NCI-H2227 (cell line): ENCODE data around the gene BHLHA15.

Source experiments
- DNase-seq: peaks from one replicate; lab custom pipeline; 2025; ENCODE audit not compliant: unreplicated experiment; lab: John Stamatoyannopoulos, UW

BHLHA15 gene

DNA sequence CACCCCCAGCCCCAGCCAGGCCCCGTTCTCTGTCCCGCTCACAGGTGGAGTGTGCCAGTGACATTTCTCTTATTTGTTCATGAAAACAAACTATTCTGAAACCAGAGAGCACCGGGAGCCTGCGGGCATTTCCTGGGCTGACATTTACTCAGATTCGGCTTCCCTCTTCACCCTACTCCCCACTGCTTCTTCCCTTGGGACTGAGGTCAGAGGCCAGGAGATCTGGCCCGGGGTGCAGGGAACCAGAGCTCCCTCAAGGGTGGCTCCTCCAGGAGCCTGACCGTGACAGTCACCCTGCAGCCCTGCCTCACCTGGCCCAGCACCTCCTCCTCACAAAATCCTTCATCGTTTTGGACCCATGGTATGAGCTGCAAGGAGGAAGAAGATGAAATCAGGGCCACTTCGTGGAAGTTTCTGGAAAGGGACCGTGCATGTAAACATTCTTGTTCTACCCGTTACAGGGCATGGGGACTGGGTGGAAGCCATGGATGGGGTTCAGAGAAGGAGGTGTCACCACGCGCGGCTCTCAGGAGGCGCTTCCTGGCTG, 12.2 kb downstream of the BHLHA15 start:
- no peak for DNase-seq

DNA sequence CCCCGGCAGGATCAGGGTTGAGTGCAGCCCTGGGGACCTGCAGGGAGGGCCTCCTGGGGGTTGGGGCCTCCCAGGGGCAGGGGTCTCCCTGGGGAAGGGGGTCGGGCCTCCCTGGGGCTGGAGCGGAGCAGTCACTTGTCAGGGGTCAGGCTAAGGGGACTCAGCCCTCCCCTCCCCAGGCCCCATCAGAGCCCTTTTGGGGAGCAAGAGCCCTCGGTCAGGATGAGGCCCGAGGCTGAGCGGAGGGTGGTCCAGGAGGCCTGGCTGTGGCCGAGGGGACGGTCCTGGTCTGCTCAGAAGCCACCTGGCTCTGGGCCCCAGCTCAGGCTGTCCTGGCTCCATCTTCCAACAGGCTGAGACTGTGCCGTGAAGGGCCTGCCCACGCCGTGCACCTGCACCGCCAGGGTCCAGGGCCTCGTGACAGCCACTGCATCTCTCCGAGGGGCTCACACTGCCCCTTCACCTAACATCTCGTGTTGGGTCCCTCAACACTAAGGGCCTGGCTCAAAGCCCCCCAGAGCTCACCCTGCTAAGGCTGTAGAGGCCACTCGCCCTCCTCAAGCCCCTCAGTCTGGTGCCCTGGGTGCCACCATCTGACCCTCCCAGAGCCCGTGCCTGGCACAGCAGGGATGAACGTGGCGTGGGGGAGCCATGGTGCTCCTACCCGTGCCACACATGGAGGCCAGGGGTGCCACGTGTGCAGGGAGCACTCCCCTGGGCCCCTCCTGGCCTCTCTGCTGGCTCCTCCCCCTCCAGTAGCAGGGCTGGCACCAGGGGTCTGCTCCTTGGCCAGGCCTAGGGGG, 12.9 kb downstream of the BHLHA15 start:
- no peak for DNase-seq

DNA sequence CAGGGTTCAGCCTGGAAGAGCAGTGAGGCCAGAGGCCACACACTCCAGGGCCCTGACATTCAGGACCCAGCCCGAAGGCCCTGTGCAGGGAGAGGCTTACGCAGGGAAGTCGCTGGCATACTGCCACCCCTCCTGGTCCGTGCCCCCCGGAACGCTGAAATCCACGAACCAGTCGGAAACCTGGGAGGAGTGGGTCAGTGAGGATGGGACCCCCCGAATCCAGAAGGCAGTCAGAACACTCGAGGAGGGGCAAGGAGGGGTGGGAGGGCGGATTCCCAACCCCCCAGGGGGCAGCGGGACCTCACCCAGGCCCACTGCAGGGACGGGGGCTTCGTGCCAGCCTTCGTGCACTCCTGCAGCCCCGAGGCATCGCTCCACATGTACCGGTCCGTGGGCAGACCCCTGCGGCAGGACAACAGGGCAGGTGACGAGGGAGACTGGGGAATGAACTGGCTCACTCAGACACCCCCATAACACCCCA, 13.5 kb downstream of the BHLHA15 start:
- DNase-seq = no peak

DNA sequence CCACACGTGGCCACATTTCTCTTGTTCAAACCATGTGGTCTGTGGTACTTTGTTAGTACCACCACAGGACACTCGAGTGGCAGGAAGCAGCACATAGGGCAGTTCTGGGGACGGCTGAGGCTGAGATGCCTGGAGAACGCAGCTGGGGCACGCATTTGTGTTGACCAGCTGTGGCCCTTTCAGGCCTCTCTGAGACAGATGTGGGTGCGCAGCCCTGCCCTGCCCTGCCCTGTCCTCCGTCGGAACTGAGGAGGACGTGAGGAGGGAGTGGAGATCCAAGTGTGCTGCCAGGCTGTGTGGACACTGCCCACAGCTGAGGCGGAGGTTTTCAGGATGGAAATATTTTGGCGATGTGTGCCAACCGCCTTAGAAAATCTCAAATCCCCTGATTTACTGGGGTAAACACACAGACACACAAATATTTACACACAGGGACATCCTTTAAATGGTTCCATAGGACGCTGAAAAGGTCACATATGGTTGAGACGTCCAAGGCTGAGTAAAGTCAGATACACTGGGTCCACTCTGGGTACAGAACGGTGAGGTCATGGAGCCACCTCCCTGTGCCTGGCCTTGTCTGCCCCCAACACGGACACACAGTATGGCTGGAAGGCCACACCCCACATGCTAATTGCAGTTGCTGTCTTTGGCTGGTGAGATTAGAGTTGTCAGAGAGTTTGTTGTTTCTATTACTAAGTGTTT, 14.8 kb downstream of the BHLHA15 start:
- no peak for DNase-seq

DNA sequence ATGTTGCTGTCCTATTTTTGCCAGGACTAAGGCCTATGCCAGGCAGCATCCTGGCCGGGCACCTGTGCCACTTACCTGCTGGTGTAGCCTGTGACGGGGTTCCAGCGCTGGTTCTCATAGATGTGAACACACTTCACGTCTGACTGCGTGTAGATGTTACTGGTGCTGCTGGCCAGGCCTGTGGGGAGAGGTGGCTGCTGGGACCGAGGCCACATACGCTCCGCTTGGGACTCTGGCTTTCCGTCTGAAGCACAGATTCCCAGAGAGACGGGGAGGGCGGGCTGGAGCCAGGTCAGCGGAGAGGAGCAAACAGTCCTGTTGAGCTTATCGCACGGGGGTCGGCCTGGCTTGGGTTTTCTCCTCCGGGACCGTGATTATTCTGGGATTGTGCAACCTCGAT, 16.7 kb downstream of the BHLHA15 start:
- no peak for DNase-seq

DNA sequence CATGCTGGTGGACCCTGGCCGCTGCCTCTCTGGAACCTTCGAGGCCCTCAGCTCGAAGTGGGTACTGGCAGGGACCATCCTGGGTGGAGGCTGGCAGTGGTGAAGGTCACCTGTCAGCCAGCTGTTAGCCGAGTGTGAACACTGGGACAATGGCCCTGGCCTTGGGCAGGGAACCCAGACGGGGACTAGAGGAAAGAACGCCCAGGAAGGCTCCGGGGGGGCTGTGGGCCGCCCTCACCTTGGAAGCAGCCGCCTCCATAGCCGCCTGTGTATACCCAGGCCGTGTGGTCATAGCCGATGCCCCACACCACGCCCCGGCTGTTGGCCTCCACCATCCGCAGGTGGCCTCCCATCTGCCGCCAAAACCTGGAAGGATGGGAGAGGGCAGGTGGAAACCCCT, 17.6 kb downstream of the BHLHA15 start:
- no peak for DNase-seq

DNA sequence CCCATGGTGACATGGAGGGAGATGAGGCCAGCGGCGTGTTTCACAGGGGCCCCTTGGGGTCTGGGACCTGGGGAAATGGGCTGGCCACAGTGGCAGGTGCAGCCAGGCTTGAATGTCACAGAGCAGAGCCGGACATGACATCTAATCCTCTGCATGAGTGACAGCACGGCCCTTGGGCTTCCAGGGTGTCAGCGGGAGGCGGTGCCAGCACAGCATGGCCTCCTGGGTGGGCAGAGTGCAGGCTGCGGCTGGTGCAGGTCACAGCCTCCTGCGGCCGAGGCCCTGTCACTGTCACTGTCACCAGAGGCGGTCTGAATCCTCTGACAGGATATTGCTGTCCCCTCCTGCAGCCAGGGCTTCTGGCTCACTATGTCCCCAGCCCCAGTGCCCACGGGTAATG, 18.2 kb downstream of the BHLHA15 start:
- DNase-seq = no peak

DNA sequence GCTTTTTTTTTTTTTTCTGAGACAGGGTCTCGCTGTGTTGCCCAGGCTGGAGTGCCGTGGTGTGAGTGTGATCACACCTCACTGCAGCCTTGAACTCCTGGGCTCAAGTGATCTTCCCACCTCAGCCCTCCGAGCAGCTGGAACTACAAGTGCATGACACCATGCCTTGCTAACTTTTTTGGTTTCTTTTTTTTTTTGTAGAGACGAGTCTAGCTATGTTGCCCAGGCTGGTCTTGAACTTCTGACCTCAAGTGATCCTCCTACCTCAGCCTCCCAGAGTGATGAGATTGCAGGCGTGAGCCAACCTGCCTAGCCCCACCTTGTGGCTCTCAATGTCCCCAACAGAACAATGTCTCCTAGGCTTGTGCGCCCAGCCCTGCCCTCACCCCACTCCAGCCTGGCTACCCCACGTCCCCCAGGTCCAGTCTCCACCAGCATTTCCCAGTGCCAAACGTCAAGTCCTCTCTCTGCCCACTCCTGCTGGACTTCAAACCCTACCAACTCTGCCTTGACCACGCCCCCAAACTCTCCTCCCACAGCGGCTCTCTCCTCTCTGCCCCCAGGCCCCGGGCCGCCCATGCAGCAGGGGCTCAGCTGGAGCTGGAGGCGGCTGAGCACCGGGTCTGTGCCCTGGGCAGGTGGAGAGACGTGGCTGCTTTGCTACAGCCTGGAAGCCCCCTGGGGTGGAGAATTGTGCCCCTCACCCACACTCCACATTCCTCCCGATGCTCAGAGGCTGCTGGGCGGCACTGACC, 18.9 kb downstream of the BHLHA15 start:
- no peak for DNase-seq

DNA sequence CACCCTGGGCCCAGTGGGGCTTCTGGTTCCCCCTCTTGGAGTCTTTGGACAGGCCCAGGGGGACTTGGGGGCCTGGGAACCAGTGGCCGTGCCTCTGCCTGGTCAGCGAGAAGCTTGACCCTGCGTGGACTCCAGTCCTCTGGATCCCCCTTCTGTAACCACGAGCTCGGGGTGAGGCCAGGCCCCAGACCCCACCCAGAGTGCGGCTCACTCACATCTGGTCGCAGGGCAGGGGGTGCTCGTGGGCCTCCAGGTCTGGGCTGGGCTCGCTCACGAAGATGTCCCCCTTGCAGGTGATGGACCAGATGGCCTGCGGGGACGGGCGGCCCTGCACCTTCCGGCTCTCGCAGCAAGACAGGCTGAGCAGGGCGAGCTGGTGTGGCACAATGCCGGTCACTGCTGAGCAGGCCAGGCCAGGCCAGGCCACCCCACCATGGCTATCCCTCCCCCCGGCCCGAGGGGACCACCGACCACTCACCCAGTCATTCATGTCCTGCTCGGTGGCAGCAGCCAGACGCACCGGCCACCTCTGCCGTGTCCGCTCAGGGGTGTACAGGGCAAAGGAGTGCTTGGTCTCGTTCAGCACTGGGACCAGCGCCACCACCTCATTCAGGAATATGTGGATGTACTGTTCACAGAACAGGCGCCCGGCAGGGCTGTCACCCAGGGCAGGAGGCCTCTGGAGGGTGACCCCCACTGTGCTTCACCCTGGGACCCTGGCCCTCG, 19.7 kb downstream of the BHLHA15 start:
- no peak for DNase-seq

DNA sequence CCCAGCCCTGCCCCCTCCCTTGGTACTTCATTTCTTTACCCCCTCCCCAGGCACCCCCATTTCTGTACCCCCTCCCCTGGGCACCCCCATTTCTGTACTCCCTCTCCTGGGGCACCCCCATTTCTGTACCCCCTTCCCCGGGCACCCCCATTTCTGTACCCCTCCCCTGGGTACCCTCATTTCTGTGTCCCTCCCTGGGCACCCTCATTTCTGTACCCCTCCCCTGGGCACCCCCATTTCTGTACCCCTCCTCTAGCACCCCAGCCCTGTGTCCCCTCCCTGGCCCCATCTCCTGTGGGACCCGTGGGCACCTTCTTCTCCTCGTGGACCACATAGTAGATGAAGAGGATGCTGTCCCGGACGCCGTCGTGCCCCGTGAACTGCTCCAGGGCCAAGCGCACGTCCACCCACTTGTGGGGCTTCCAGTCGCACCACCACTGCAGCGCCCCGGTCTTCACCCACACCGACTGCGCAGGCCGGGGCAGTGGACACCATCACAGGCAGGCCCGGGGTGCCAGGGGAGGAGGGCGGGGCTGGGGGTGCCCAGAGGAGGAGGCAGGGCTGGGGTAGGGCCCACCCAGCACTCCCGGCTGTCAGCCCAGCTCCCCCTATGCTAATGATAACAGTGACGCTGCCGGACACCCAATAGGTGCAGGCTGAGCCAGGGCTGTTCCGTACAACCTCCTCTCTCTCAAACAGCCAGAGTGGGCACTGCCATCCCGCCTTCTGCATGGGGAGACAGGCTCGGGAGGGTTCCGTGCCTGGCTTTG, 20.4 kb downstream of the BHLHA15 start:
- DNase-seq = no peak

DNA sequence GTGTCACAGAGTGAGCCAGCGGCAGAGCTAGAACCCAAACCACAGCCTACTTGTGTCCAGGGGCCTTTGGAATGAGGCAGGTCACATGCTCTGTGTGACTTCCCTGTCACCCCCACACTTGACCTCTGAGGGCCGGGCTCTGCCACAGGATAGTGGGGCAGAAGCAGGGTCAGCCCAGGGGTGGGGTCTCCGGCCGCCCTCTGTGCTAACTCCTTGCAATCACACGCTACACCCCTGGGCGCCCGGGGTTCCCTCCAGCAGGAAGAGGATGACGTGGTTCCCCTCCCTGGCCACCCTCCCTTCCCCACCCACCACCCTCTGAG, 21.0 kb downstream of the BHLHA15 start:
- DNase-seq = no peak

DNA sequence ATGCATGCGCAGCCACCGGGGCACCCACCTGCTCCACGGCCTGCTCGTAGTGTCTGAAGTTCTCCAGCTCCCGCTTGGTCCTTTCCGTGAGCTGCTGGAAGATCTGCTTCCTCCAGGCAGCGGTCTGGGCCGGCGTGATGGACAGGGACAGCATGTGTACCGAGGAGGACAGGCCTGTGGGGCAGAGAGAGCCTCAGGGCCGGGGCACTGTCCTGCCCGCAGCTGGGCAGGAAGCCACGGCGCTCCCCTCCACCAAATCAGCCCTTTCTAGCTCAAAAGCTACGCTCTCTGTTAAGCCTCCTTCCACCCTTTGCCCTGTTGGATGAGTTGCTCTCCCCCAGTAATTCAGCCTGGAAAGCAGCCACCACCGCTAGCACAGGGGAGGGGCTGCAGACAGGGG, 21.6 kb downstream of the BHLHA15 start:
- DNase-seq = no peak

DNA sequence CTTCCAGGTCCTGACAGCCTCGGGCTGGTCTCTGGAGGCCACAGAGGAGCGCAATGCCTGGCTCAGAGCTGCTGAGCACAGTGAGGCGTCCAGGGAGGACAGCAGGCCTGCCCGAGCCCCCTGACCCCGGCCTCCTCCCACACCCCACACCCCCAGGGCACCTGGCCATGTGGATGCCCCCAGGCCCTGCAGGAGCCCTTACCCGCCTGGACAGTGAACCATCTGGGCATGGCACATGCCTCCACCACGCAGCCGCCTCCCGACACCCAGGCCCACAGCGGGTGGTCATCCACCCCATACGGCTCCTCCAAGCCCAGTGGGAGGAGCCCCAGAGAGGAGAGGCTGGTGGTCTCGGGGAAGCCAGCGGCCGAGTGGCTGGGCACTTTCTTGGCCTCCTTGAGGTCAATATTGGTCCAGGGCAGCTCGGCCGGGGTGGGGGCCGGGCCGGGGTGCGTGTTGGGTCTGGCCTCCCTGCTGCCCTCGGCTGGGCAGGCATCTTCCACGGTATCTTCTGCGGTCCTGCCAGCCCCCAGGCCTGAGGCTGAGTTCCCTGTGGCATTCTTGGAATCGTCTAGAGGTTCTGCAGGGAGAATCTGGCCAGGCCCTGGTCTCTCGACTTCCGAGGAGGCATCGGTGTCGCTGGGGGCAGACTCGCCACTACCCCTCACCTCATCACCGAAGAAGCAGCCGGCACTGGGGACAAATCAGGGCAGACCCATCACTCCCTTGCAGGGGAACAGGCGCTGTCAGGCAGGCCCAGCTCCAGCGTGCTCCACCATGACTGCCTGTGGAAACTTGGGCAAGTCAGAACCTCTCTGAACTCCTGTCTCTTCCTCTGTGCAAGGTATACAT, 22.2 kb downstream of the BHLHA15 start:
- DNase-seq = no peak

DNA sequence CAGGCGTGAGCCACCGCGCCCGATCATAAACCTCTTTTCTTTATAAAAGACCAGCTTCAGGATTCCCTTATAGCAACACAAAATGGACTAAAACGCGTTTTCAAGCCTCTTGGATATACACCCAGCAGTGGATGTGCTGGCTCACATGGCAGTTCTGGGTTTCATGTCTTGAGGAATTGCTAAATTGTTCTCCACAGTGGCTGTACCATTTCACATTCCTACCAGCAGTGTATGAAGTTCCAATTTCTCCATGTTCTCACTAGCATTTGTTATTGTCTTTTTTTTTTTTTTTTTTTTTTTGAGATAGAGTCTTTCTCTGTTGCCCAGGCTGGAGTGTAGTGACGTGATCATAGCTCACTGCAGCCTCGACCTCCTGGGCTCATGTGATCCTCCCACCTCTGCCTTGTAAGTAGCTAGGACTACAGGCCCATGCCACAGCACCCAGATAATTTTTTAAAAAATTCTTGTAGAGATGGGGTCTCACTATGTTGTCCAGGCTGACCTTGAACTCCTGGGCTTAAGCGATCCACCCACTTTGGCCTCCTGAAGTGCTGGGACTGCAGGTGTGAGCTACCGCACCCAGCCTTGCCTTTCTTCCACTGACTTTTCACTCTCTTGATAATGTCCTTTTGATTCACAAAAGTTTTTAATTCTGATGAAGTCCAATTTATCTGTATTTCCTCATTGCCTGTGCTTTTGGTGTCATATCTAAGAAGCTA, 23.3 kb downstream of the BHLHA15 start:
- DNase-seq = no peak

DNA sequence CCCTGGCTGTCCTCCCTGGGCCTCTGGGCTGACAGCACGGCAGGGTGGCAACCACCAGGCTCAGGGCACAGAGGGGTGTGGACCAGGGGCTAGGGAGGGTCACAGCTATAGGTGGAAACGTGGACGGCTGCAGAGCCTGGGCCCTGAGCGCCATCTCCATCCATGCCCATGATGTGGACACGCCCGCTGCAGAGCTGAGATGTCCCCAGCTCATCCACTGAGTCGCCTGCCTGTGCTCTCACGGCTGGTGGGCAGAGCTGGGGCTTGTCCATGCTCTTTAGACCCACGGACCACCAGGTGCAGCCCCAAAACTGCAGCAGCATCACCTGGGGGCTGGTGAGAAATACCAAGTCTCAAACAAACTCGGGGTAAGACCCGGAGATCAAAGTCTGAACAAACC, 24.7 kb downstream of the BHLHA15 start:
- DNase-seq = no peak

DNA sequence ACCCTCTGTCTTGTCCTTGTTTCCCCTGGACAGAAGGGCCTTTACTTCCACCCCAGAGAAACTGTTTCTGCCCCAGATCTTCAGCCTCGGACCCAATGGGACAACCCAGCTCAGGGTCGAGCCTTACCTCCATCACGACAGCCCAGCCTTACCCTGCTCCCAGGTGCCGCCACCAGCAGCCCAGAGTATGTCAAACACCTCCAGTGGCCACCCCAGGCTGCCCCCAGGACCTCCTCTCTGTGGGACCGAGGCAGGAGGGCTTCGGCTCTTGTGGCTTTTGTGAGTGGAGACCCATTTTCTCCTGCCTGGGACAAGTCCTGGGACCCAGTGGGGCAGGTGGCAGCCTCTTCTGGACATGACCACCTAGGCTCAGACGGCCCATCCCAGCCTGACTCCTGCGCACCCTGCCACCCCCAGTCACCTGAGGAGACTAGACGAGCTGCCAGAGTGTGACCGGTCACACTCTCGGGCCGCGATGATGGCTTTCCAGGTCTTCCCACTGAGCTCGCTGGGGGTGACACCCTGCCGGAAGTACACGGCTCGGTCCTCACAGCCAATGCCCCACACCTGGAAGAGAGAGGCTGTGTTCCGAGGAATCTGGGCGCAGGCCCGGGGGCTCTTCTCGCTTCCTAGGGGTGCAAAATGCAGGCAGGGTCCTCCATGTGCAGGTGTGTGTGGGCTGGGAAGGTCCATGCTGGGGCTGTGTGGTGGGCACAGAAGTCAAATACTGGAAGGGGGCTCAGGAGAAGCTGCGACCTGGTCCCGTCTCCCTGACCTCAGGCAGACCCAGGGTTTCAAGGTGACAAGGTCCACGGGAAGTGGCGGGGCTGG, 25.3 kb downstream of the BHLHA15 start:
- no peak for DNase-seq

DNA sequence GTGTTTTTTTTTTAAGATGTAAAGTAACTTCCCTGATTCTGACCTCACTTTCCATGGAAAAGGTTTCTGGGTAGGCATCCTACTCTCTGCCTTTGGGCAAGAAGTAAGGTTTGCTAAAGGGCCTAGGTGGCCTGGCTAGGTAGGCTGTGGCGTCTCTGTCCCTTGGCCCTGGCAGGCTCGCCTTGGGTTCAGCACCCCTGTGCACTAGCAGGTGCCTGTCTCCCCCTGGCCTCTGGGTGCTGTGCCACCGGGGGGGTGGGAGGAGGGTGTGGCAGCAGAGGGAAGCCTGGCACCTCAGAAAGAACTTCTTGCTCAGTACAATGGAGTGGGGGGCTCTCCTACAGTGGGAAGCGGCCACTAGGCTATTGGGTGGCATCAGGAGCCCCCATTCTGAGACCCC, 26.8 kb downstream of the BHLHA15 start:
- no peak for DNase-seq

DNA sequence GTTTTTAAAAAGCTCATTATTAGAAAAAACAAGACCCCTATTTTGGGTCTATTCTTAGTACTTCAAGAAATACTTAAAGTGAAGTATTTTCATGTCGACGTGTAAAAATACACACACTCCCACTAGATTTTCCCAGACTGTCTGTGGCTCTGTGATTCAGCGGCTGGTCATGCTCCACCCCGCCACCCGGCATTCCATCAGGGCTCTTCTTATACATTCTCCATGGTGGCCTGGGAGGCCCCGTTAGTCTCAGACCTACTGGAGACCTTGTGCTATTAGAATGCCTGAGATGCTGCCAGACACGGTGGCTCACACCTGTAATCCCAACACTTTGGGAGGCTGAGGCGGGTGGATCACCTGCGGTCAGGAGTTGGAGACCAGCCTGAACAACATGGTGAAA, 27.7 kb downstream of the BHLHA15 start:
- DNase-seq = no peak
